ENCODE data around the gene TOX2.

Gene TOX2

DNA sequence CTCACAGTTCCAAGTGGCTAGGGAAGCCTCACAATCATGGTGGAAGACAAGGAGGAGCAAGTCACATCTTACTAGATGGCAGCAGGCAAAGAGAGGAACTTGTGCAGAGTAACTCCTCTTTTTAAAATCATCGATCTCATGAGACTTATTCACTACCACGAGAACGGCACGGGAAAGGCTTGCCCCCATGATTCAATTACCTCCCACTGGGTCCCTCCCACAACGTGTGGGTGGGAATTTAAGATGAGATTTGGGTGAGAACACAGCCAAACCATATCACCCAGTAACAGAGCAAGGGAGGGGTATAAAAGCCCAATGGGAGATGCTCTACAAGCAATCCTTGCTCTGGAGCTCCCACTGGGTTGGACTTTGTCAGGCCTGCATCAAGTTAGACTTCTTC is 192.0 kb downstream of the TOX2 start:
- Histone ChIP-seq H4K20me1 (ENCODE audit: control insufficient read depth, insufficient read depth, low read depth, low read length) (no peaks in the 10 kb centered on the region), H3K9me3 (ENCODE audit: control insufficient read depth, insufficient read depth, low read length) (no peaks in the 10 kb centered on the region), H3K27me3 (ENCODE audit: control insufficient read depth, low read length) (peaks cover 33% of the 10 kb centered on the region), H3K36me3 (ENCODE audit: control insufficient read depth, low read length) (no peaks in the 10 kb centered on the region), H3F3A (ENCODE audit: control insufficient read depth, insufficient read depth) (no peaks in the 10 kb centered on the region), H3K4me1 (ENCODE audit: control insufficient read depth, low read length) (no peaks in the 10 kb centered on the region), H3K27ac (ENCODE audit: low read depth, low read length) (no peak overlapping the region), H3K9me2 (replicated peaks; ENCODE audit: control insufficient read depth, low read length) (no peaks in the 10 kb centered on the region), H3K79me2 (ENCODE audit: control insufficient read depth, low read length) (no peaks in the 10 kb centered on the region), H3K4me3 (ENCODE audit: low read length) (no peak overlapping the region), H3K4me2 (ENCODE audit: low read length) (no peak overlapping the region)
- TF ChIP-seq CTCF (IDR thresholded peaks at IDR 0.05; ENCODE audit: low read depth, low read length, poor library complexity, severe bottlenecking) (no peak), EZH2phosphoT487 (IDR thresholded peaks at IDR 0.05; ENCODE audit: borderline replicate concordance, low read length) (no peak)

GRCh38 chr20:44109951-44110361 is 195.3 kb downstream of the TOX2 start:
- Histone ChIP-seq H3K36me3 (ENCODE audit: control insufficient read depth, low read length) (no peaks in the 10 kb centered on the region), H3K4me3 (ENCODE audit: low read length) (no peak overlapping the region), H3K27me3 (ENCODE audit: control insufficient read depth, low read length) (peaks cover 9% of the 10 kb centered on the region; the same call in 1 of the 2 replicates), H4K20me1 (ENCODE audit: control insufficient read depth, insufficient read depth, low read depth, low read length) (no peaks in the 10 kb centered on the region), H3K27ac (ENCODE audit: low read depth, low read length) (no peak overlapping the region), H3K9me3 (ENCODE audit: control insufficient read depth, insufficient read depth, low read length) (no peaks in the 10 kb centered on the region), H3K4me1 (ENCODE audit: control insufficient read depth, low read length) (no peaks in the 10 kb centered on the region), H3K79me2 (ENCODE audit: control insufficient read depth, low read length) (no peaks in the 10 kb centered on the region), H3K4me2 (ENCODE audit: low read length) (no peak overlapping the region), H3K9me2 (replicated peaks; ENCODE audit: control insufficient read depth, low read length) (no peaks in the 10 kb centered on the region), H3F3A (ENCODE audit: control insufficient read depth, insufficient read depth) (no peaks in the 10 kb centered on the region)
- TF ChIP-seq CTCF (IDR thresholded peaks at IDR 0.05; ENCODE audit: low read depth, low read length, poor library complexity, severe bottlenecking) (peak; percentile 37), EZH2phosphoT487 (IDR thresholded peaks at IDR 0.05; ENCODE audit: borderline replicate concordance, low read length) (no peak)

DNA sequence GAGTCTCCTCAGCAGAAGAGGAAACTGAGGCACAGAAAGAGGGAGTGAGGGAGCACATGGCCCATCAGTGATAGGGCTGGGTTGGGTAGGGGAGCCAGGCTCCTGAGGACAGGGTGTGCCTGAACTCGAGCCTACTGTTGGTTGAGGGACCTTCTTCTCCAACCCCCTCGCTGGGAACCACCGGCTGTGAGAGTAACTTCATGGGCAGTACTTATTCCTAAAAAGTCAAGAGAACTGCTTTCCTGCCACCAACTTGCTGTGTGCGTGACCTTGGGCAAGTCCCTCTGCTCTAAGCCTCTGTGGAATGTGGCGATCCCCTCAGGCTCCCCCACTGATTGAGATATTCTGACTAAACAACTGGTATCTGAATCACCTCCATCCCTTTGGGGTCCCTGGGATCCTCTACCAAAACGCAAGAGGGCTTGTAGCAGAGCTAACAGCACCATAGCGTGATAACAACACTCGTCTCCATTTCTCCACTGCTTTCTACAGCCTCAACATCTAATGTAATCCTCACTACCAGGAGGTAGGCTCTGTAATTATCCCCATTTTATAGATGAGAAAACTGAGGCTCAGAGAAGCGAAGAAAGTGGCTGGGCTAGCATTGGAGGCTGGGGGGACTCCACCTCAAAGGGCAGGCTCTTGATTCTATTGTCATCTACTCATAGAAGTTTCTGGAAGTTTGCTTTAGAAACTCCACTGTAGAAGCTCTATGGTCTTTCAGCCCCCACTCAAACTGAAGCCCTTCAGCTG is 196.3 kb downstream of the TOX2 start:
- H3K4me1 ChIP-seq (ENCODE audit: control insufficient read depth, low read length): no peaks in the 10 kb centered on the region
- no peak overlapping the region for H3K27ac ChIP-seq (ENCODE audit: low read depth, low read length)
- no peaks in the 10 kb centered on the region for H3K36me3 ChIP-seq (ENCODE audit: control insufficient read depth, low read length)
- no peaks in the 10 kb centered on the region for H3K9me3 ChIP-seq (ENCODE audit: control insufficient read depth, insufficient read depth, low read length)
- no peaks in the 10 kb centered on the region for H3K79me2 ChIP-seq (ENCODE audit: control insufficient read depth, low read length)
- no peaks in the 10 kb centered on the region for H4K20me1 ChIP-seq (ENCODE audit: control insufficient read depth, insufficient read depth, low read depth, low read length)
- no peak overlapping the region for H3K4me2 ChIP-seq (ENCODE audit: low read length)
- H3F3A ChIP-seq (ENCODE audit: control insufficient read depth, insufficient read depth): no peaks in the 10 kb centered on the region
- TF ChIP-seq CTCF (IDR thresholded peaks at IDR 0.05; ENCODE audit: low read depth, low read length, poor library complexity, severe bottlenecking) (no peak), EZH2phosphoT487 (IDR thresholded peaks at IDR 0.05; ENCODE audit: borderline replicate concordance, low read length) (no peak)
- no peak overlapping the region for H3K4me3 ChIP-seq (ENCODE audit: low read length)
- H3K27me3 ChIP-seq (ENCODE audit: control insufficient read depth, low read length): peaks cover 4% of the 10 kb centered on the region; the same call in 1 of the 2 replicates
- H3K9me2 ChIP-seq (replicated peaks; ENCODE audit: control insufficient read depth, low read length): no peaks in the 10 kb centered on the region
